ENCODE data around the gene ASTN2. TPM values are rescaled to one million over a fixed set of nuclear protein-coding genes. Genes with fewer than 3 reads are reported as not detected.

The ASTN2 gene
- total RNA-seq, 1 experiment from 2014 or later: 1.8 TPM

DNA sequence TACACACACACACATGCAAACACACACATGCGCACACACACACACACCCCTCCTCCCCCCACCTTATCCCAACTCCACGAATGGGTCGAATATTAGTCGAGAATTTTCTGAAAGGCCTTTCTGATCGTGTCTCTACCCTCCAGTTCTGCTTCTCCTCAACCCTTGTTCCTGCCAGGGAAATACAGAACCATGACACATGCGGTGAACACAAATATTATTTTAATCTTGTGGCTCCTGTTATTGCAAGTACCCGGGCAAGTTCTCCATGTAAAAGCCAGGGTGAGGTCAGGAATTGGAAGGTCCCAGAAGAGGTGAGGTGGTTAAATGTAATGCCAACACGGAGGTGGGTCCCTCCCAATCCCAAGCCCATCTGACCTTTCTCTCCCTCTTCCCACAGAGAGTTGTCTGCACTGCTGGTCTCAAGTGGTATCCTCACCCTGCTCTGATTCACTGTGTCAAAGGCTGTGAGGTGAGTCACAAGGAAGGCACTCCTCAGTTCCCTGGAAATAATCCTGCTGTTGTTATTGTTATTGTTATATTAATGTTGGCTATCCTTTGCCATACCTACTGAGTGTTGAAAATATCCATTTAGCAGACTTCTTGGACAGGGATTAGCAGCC, 1037.6 kb downstream of the ASTN2 start:
- H3K27me3 ChIP-seq (replicated peaks): no peaks in the 10 kb centered on the region
- no peak overlapping the region for H3K4me3 ChIP-seq
- peaks cover 37% of the 10 kb centered on the region for H3K4me1 ChIP-seq (replicated peaks)
- H3K9me3 ChIP-seq (replicated peaks): no peaks in the 10 kb centered on the region
- peak overlapping the region; percentile 66 for H3K27ac ChIP-seq
- peaks cover 11% of the 10 kb centered on the region; the same call in 1 of the 2 replicates for H3K36me3 ChIP-seq
- peak; percentile 85 to 92 for DNase-seq (ENCODE audit: low read depth in 1 of 2, low spot score in 2 of 2)
